ENCODE measurements around the gene DGKG.

- no peak for TF ChIP-seq BCL11A (IDR thresholded peaks at IDR 0.05; ENCODE audit: low read depth in 2 of 2, low read length in 2 of 2)
- TF ChIP-seq CTCF (IDR thresholded peaks at IDR 0.05; ENCODE audit: control extremely low read depth in 1 of 3, insufficient read depth in 1 of 3, low read depth in 1 of 3, low read length in 3 of 3): no peak
- no peak for TF ChIP-seq POLR2A (IDR thresholded peaks at IDR 0.05; ENCODE audit: control extremely low read depth in 1 of 2, low read depth in 2 of 2, low read length in 2 of 2)
These were observed 149.4 kb downstream of the DGKG start for GRCh38 chr3:186212611-186213010.
